Activated T-cell treated with anti-CD3 and anti-CD28 coated beads, Interleukin-2, amount 50 U/mL, for 1 hour (primary cell): ENCODE results near the gene MRPL55.

Experiments used
- DNase-seq: peaks from one replicate; pipeline ENCODE4 v3.0.0-alpha.2; 2020

MRPL55 gene

GRCh38 chr1:228147151-228147693, 38.1 kb upstream of the MRPL55 start:
- peak; percentile 17 for DNase-seq

- DNase-seq, result no peak
Observed at GRCh38 chr1:228146417-228147150, 37.5 kb upstream of the MRPL55 start.

GRCh38 chr1:228145463-228146416, 36.6 kb upstream of the MRPL55 start:
- DNase-seq, result peak; percentile 15

- DNase-seq, result no peak
Observed at GRCh38 chr1:228144993-228145343, 35.9 kb upstream of the MRPL55 start.

GRCh38 chr1:228144193-228144992, 35.3 kb upstream of the MRPL55 start:
- DNase-seq, result peak; percentile 18

GRCh38 chr1:228143480-228144192, 34.5 kb upstream of the MRPL55 start:
- no peak for DNase-seq

GRCh38 chr1:228142701-228143136, 33.6 kb upstream of the MRPL55 start:
- DNase-seq, result no peak

GRCh38 chr1:228142155-228142691, 33.1 kb upstream of the MRPL55 start:
- DNase-seq, result peak; percentile 26

GRCh38 chr1:228141226-228142044, 32.3 kb upstream of the MRPL55 start:
- DNase-seq, result peak; percentile 27

- DNase-seq, result no peak
Observed at GRCh38 chr1:228140724-228141225, 31.7 kb upstream of the MRPL55 start.

- DNase-seq, result peak; percentile 100
Observed at GRCh38 chr1:228139931-228140723, 31.0 kb upstream of the MRPL55 start, which contains the start of gene GUK1. TSS of gene GUK1 (plus strand) at chr1:228140279. CDS start at chr1:228140303, 24 bp downstream.

GRCh38 chr1:228139406-228139930, 30.4 kb upstream of the MRPL55 start:
- DNase-seq, result no peak

GRCh38 chr1:228136901-228137300, 27.8 kb upstream of the MRPL55 start:
- no peak for DNase-seq

- no peak for DNase-seq
Observed at GRCh38 chr1:228134591-228134990, 25.5 kb upstream of the MRPL55 start.

- no peak for DNase-seq
Observed at GRCh38 chr1:228131766-228132165, 22.7 kb upstream of the MRPL55 start.

GRCh38 chr1:228125185-228125584, 16.1 kb upstream of the MRPL55 start:
- DNase-seq, result no peak

- DNase-seq, result no peak
Observed at GRCh38 chr1:228123505-228123904, 14.4 kb upstream of the MRPL55 start.

GRCh38 chr1:228122921-228123441, 13.9 kb upstream of the MRPL55 start:
- no peak for DNase-seq

GRCh38 chr1:228120857-228121489, 11.9 kb upstream of the MRPL55 start:
- no peak for DNase-seq
